HepG2 (cell line): ENCODE measurements around the gene HBG1.

Experiments
- KDM1A ChIP-seq: IDR thresholded peaks from 2 replicates; pipeline ENCODE4 v1.6.1; 2016; ENCODE audit warnings: missing compliant biosample characterization
- SMARCC2 ChIP-seq: fragments of 450-650 bp; IDR thresholded peaks from 2 replicates; pipeline ENCODE4 v1.6.1; 2017; ENCODE audit warnings: antibody characterized with exemption, mild to moderate bottlenecking
- TAF1 ChIP-seq: sonication (generic); formaldehyde crosslinking; IDR thresholded peaks from 2 replicates; pipeline ENCODE4 v1.4.0; 2020; ENCODE audit warnings: missing genetic modification reagents
- YY1 ChIP-seq: IDR thresholded peaks from 2 replicates; pipeline ENCODE4 v1.6.1; 2011; ENCODE audit warnings: low read length, low read depth, moderate library complexity, mild to moderate bottlenecking; ENCODE audit not compliant: insufficient read depth, insufficient replicate concordance
- ZNF780A ChIP-seq: sonication (generic); formaldehyde crosslinking; IDR thresholded peaks from 2 replicates; pipeline ENCODE4 v1.8.0; 2022; ENCODE audit warnings: mild to moderate bottlenecking, missing genetic modification reagents, moderate library complexity
- TF ChIP-seq, protein P1 (sequence below): sonication (generic); formaldehyde crosslinking; IDR thresholded peaks from 2 replicates; pipeline ENCODE4 v1.8.1; 2023; ENCODE audit warnings: missing genetic modification reagents, inconsistent platforms, borderline replicate concordance
- TF ChIP-seq, protein P2 (sequence below): sonication (generic); formaldehyde crosslinking; IDR thresholded peaks from 2 replicates; pipeline ENCODE4 v1.5.1; 2020; ENCODE audit warnings: missing genetic modification reagents, mild to moderate bottlenecking, borderline replicate concordance

DNA sequence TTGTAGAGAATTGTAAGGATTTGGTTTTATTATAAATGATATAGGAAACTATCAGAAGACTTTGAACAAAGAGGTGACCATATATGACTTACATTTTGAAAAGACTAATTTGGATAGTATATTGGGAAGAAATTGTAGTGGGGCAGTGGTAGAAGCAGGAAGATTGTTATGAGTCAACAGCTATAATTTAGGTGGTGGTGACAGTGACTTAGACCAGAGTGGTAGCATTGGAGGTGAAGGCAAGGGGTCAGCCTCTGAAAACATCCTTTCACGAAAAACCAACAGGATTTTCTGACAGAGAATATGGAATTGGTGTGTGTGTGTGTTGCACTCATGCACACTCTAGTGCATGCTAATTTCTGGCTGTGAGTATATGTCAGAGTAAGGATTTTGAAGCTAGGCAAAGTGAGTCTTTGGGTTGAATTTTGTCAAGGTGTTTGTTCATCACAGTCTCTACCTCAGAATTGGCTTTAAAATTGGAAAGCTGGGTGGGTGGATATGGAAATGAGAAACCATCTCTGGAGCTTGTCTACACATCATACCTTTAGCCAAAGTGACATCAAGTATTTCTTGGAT lies 28.2 kb upstream of the HBG1 start:
- TF ChIP-seq KDM1A = no peak
- TF ChIP-seq YY1 = no peak
- TF ChIP-seq, protein P1, sequence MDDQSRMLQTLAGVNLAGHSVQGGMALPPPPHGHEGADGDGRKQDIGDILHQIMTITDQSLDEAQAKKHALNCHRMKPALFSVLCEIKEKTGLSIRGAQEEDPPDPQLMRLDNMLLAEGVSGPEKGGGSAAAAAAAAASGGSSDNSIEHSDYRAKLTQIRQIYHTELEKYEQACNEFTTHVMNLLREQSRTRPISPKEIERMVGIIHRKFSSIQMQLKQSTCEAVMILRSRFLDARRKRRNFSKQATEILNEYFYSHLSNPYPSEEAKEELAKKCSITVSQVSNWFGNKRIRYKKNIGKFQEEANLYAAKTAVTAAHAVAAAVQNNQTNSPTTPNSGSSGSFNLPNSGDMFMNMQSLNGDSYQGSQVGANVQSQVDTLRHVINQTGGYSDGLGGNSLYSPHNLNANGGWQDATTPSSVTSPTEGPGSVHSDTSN (CRISPR knock-in tag) = no peak
- TF ChIP-seq, protein P2, sequence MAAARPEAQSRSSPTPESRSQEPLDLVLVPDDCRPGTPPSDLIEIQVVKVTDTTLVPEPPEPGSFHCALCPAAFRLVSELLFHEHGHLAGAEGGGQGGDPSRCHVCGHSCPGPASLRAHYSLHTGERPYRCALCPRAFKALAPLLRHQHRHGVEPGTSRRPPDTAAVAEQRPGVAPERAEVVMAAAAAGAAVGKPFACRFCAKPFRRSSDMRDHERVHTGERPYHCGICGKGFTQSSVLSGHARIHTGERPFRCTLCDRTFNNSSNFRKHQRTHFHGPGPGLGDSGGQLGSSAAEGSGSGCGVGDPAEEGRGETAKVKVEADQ (CRISPR knock-in tag) = no peak
- no peak for TF ChIP-seq ZNF780A (CRISPR knock-in tag)
- TF ChIP-seq TAF1 = no peak
- no peak for TF ChIP-seq SMARCC2
